GM19240 (cell line): ENCODE measurements around the gene ABCC10.

Experiments
- DNase-seq: peaks from one replicate; pipeline ENCODE4 v3.0.0; 2011; ENCODE audit warnings: low spot score; ENCODE audit not compliant: insufficient read length

ABCC10 gene

GRCh38 chr6:43467752-43468151 is 40.4 kb downstream of the ABCC10 start:
- no peak for DNase-seq

DNA sequence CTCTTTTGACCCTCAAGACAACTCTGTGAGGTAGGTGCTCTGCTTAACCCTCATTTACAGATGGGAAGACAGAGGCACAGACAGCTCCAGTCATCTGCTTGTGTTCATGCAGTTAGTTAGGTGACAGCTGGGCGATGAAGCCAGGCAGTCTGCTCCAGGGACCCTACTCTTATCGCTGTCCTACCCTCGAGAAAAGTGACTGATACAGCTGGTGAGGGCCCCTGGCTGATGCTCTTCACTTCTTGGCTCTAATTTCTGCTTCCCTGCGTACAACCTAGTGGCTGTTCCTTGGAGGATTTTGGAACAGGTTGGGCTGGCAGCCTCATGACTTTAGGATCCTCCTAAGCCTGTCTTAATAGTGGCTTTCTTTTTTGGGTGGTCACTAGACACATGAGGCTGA is 40.9 kb downstream of the ABCC10 start:
- no peak for DNase-seq

DNA sequence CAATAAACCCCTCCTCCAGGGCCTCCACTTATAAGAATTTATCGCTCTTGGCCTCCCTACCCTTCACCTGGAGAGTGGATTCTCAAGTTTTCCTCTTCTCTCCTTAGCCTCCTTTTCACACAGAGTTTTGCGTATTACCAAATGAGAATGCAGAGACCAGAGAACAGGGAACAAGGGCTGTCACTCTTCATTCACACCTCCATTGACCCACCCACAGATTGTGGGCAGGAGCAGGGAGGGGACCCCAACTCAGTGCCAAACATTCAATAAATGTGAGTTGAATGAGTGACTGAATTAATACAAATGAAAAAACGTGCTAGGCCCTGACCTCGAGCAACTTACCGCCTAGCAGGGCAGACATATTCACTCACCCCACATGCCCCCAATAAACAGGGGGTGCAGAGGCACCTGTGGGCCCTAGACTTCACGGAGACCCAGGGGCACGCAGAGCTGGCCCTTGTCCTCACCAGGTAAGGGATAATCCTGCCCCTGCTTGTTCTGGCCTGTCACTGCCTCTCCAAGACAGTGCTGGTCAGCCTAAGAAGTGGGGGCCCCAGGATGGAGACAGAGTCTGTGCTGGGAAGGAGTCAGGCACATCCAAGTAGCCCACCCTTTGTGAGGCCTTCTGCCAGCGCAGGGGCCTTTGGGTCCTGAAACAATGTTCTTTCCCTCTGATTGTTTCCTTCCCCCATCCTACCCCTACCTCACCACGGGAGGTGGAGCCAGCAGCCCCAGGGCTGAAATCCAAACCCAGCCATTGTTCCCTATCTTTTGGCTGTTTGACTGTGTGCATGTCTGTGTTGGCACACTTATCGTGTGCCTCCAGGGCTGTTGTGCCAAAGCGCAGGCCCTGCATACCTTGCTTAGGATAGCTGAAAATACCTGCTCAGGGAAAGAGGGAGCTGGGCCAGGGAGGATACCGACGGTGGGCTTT is 41.7 kb downstream of the ABCC10 start:
- no peak for DNase-seq

DNA sequence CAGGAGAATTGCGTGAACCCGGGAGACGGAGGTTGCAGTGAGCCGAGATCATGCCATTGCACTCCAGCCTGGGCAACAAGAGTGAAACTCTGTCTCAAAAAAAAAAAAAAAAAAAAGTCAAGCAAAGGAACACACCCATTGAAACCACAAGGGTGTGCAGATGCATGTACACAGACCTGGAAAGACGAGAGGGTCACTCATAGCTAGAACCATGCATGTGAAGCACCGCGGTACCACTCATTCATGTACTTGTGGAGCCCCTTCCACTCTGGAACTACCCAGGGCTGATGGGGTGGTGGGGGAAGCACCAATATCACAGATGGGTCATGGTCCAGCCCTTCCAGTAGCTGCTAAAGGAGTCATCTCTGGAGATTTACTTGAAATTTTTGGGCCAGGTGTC is 42.6 kb downstream of the ABCC10 start:
- no peak for DNase-seq

DNA sequence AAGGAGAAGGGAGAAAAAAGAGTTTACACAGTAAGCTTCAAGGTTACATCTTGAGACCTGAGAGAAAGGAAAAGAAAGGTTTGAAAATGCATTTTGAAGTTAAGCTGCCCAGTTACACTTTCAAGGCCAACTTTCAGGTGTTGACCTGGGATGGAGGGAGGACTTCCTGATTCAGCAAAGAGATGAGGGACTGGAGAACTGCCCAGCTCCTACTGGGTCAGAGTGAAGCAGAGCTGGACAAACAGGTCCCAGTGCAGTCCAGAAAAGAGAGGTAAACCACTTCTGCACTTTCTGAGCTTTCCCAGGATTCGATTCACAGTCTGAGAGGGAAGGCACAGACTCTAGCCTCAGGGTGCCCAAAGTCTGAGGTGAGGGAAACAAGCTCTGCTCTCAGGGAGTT is 44.1 kb downstream of the ABCC10 start:
- no peak for DNase-seq

DNA sequence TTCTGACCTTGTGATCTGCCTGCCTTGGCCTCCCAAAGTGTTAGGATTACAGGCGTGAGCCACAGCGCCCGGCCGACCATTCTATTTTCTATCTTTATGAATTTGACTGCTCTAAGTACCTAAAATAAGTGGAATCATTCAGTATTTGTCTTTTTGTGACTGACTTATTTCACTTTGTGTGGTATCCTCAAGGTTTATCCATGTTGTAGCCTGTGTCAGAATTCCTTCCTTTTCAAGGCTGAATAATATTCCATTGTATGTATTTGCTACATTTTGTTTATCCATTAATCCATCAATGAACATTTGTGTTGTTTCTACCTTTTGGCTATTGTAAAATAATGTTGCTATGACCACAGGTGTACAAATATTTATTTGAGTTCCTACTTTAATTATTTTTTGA is 45.2 kb downstream of the ABCC10 start:
- DNase-seq, result no peak

DNA sequence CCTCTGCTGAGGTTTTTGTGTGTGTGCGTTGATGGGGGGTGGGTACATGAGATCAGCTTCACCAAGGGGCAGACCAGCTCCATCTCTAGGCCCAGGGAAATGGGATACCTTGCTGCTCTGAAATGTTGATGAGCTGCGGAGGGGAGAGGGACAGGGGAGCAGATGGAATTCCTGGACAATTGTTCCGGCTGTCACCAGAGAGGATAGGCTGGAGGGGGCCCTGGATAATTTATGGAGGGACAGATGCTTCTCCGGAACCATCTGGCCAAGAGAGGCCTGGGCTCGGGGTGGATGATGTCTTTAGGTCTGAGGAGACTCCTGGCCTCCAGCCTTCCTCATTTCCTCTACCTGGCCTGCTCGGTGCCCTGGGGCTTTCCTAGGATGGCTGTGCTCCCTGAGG is 48.2 kb downstream of the ABCC10 start:
- no peak for DNase-seq

DNA sequence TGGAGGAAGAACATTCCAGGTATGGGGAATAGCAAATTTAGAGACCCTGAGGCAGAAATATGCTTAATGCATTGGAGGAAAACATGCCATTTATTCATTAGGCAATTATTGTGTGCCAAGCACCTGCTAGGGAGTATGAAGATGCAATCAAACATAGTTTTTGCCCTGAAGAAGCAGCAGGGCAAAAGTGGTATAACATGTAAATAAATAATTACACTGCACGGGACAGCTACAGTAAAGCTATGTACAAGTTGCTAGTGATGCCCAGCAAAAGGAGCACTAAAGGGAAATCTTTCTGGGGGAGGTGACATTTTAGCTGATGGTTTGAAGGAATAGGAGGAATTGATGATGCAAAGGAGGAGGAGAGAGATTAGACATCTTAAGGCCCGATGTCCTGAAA is 49.4 kb downstream of the ABCC10 start:
- DNase-seq, result no peak

DNA sequence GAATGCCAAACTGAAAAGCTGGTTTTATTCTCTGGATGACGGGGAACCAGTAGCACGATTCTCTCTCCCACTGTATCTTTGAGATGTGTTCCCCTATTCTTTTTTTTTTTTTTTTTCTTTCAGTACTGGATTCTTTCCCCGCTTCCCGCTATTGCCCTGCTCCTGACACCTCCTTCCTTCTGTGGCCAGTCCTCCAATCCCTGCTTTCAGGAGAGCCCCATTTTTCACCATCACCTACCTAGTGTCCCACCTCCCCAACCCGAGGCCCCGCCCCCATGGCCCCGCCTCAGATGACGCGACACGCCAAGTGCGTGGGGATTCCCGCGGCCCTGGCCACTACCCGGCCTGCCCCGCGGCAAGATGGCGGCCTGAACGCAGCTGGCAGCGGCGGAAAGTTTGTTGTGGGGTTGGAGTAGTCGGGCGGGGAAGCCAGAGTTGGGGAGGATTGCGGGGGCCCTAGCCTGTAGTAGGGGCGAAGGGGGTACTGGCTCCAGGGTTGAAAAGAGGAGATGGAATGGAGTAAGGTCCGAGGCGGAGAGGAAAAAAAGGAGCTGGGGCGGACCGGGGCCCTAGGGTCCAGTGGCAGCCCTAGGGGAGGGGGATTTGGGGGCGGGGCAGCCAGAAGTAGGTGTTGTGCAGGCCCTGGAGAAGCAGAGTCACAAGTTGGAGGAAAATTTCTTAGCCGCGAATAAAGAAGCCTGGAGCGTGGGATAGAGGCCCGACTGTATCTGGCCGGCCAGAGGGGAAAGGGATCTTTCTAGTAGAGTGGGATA is 50.1 kb downstream of the ABCC10 start, which contains the start of gene TJAP1:
TJAP1 (plus strand) TSS at position 336 of the 773 bp plus-strand sequence. CDS start 21,432 bp downstream, outside the sequence.
- peak; percentile 90 for DNase-seq

DNA sequence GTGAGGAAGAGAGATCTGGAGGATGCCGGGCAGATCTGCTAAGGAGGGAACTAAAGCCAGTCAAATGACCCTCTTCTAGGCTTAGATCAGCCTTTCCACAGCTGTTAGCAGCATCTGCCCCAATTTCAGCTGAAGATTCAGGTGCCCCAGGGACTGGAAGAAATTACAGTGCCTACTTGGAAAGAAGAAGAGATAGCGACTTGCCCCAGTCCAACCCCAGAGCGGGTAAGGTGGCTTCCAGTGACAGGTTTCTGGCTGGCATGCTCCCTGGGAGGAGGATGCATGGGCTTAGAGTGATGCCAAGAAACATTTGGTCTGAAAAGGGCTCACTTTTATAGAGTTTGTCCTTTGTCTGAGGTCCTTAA is 50.6 kb downstream of the ABCC10 start:
- DNase-seq, result no peak

GRCh38 chr6:43481075-43481474 is 53.7 kb downstream of the ABCC10 start:
- DNase-seq, result no peak

DNA sequence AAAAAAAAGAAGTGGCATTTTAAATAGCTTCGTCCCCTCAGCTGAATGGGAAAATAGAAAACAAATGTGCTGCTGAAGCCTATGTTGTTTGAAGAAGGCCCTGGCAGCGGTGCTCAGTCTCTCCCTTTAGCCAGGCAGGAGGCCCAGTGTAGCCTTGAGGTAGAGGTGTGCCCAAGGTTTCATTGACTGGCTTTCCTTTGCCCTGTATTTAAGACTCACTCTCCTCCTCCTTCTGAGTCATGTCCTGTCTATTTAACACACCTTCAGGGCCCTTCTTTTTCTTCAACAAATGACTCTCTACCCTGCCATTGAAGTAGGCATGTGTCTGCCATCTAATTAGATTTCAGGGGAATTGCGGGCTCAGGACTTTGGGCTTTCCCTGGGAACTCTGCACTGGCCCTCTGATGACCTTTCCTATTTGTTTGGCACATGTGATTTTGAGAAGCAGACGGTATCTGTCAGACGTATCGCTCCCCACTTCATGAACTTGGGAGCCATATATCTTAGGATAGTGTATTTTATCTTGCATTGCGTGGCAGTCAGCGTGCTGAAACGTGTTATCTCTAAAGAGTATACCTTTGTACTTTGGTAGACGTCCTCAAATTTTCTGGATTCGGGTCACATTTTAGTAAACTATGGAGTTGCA is 54.4 kb downstream of the ABCC10 start:
- DNase-seq, result no peak

GRCh38 chr6:43488667-43489276 is 61.4 kb downstream of the ABCC10 start:
- DNase-seq, result no peak

DNA sequence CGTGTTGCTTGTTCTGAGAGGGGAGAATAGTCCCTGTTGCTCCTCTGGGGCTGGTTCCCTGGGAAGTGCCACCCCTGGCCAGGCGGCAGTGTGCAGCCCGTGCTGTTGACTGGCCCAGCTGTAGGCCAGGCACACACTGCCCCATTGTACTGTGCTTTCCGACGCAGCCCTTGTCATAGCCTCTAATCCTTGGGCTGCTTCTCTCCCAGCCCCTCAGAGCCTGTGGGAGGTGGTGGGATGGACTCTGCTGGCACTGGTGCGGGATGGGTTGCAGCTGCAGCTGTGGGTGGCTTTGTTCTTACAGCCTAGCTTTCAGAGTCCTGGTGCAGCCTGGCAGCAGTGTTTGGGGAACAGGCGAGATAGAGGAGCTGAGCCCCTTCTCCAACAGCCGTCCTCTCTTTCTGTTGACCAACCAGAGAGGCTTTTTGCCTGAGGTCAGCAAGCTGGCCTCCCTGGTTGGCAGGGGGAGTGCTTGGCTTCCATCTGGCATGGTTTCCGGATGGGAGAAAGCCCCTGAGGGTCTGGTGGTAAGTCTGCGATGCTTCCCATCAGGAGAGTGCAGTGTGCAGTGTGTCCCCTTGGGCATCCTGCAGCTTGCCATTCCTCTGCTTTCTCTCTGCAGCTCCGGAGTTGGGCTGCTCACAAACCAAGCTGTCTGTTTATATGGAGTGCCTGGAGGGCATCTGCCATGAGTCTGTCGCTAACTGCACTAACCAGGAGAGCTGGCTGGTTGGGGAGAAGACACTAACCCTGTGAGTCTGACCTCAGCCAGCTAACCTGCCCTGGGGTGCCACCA is 62.1 kb downstream of the ABCC10 start:
- no peak for DNase-seq

DNA sequence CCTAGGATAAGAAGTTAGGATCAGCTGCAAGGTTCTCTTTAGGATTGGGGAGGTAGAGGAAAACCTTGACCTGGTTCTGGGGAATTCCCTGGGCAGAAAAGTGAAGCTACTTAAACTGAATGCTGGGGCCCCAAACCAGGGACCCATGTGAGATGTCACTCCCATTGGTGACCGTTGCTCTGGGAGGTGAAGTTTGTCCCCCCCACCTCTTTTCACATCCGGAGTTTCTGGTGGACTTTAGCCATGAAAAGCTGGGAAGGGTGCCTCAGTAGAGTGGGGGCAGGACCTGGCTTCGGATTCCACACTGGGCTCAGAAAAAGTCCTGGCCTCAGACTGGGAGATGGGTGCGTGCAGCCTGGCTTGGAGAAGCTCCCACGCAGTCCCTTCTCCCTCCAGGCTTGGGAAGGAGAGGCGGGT is 63.2 kb downstream of the ABCC10 start:
- no peak for DNase-seq

DNA sequence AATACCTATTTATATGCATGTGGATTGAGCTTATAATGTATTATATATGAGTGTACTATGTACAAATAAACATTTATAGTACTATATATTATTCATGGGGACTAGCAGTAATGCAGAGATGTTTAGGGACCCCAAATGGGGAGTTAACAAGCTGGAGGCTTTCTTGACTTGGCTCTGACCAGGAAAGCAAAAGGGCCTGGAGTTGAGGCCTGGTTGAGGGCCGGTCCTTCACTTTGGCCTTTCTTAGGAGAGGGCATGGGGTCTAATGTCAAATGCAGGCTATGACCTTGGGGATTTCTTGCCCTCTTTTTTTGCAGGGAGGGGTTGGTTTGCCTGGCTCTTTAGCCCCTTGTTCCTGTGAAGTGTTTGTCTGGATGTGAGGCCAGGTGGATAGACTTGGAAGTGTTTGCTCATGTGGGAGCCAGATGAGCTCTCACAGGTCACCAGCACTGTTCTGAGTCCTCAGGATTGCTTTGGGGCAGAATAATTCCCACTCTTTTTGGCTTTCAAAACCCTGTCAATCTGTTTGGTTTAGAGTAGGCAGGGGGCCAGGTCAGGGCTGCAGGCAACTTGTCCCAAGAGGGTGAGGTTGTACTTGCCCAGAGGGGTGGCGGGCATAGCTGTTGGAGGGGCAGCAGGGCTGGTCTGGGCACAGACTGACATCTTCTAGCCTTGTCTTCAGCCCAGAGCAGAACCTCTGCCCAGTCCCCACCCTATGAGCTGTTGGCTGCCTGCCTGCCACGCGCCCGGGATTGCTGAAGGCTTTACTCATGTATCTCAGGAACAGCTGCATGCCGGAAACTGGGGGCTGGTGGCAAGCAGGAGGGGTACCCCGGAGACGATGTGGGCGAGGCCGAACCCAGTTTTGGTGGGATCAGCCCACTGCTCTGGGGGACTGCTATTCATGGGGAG is 64.7 kb downstream of the ABCC10 start:
- no peak for DNase-seq

DNA sequence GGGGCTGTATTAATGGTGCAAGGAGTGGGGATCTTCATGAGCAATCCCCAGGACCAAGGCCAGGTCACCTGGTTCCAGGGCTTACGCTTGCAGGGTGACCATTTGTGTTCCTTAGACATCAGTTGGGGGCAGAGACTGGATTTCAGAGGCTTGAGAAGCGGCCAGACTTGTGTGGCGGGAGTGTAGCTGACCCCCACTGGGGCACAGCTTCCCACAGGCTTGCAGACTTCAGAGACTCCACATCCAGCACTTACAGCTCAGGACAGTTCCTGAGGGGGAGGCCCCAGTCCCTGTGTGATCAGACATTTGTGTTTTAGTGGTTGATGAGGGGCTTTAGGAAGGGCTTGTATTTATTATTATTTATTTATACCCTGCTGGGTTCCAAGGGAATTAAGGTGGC is 65.3 kb downstream of the ABCC10 start:
- no peak for DNase-seq

GRCh38 chr6:43493230-43493629 is 65.9 kb downstream of the ABCC10 start:
- no peak for DNase-seq

DNA sequence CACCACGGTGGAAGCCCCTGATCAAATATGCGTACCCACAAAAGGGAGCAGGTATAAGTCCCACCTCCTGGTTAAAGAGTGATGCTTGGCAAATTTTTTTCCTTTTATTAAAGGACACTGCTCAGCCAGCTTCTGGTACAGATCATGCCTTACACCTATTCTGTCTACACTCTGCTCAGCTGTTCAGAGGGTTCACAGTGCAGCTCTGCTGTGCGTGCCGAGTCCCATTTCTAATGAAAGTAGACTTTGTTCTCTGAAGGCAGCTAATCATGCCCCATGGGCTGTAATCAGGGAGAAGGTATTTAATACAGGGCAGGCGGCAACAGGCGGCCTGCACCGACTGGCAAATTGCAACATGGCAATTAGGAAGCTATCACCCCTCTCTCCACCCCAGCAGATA is 66.5 kb downstream of the ABCC10 start:
- DNase-seq, result no peak

DNA sequence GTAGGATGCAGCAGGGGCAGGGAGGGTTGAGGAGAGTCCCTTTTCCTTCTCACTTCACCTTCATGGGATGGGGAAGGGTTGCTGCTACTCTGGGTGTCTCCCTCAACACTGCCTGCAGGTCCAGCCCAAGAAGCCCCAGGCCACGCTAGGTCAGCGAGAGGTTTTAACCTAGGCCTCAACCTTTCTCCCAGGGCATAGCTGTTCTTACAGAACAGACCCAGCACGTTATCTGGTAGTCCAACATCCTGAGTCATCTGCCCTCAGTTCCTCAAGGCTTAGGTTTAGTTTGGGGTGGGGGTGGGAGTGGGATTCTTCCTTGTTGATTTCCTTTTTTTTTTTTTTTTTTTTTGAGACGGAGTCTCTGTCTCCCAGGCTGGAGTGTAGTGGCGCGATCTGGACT is 67.0 kb downstream of the ABCC10 start:
- no peak for DNase-seq
